GM18519 (cell line): Measurements from ENCODE around the gene CALM3.

Experiments
- ATAC-seq: cut with Tn5 transposase; IDR thresholded peaks from one replicate; pipeline ENCODE4 v1.9.1; 2021; ENCODE audit warnings: mild to moderate bottlenecking, moderate library complexity; ENCODE audit not compliant: unreplicated experiment, low FRiP score

Gene CALM3

DNA sequence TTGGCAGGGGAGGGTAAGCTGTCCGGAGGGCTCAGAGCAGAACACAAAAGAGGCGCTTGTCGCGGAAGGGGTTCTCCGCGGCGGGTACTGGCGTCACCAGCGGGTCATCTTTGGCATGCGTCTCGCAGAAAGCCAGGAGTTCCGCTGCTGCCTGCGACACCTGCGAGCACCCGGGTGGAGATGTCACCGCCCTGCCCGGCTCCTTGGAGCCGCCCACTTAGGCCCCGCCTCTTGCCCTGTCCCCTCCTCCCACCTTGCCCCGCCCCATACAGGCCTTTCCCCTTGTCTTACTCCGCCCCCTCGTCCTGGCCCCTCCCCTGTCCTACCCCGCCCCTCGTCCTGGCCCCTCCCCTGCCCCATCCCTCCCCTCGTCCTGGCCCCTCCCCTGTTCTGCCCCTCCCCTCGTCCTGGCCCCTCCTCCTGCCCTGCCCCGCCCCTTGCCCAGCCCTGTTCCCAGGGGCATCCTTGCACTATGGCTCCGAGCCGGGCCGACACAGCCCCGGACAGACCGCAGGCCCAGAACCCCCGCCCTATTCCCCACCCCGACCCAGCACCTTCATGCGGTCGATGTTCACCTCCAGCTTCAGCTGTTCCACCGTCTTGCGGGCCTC, 33.0 kb downstream of the CALM3 start:
- no peak for ATAC-seq

GRCh38 chr19:46634656-46635218, 33.6 kb downstream of the CALM3 start:
- no peak for ATAC-seq

DNA sequence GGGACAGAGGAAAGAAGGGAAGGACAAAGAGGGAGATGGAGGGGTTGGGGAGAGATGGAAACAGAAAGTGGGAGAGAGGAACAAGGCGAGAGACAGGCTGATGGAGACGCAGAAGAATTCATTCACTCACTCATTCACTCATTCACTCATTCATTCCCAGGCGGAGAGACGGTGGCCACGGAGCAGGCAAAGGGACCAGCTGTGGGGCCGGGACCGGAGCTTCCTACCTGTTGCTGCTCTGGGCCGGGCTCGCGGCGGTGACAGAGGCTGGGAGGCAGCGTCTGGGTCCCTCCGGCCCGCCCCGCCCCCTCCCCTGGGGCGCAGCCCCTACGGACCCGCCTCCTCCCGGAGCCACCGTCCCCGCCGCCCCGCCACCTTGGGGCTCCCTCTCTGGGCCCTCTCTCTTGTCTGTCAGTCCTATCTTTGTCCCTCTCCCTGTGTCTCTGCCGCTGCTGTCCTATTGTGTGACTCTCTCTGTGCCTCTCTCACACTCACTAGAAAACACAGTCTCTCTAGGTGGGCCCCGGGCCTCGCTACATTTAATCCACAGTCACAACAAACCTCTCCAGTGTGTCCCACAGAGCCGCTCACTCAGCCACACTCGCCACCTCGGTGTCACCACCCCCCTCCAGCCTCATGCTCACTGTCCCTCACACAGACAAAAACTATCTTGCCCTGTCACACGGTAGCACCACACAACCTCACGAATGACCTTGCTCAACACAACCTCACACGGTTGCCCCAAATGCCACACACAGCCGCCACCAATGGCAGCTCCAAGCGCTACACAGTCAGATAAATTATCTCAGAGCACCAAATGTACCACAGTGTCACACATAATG, 35.0 kb downstream of the CALM3 start, which contains the start of gene GNG8:
TSS of gene GNG8 (minus strand) at position 283 of the 842 bp plus-strand sequence. CDS start 1,520 bp downstream, outside the sequence.
- ATAC-seq = no peak

DNA sequence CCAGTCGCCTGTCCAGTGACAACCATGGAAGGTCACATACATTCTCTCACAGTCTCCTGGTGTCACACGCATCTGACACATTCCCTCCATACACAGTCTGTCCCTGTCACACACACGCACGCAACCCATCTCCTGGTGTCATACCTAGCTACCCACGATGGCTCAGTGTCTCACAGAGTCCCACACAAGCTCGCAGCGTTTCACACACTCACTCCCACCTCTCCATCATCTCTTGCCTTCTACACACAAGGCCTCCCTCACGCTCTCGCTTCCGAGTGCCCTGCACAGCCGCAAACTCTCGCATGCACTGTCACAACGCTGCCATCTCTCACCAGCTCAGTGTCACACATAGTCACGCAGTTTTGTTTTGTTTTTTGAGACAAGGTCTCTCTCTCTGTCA, 36.1 kb downstream of the CALM3 start:
- no peak for ATAC-seq

DNA sequence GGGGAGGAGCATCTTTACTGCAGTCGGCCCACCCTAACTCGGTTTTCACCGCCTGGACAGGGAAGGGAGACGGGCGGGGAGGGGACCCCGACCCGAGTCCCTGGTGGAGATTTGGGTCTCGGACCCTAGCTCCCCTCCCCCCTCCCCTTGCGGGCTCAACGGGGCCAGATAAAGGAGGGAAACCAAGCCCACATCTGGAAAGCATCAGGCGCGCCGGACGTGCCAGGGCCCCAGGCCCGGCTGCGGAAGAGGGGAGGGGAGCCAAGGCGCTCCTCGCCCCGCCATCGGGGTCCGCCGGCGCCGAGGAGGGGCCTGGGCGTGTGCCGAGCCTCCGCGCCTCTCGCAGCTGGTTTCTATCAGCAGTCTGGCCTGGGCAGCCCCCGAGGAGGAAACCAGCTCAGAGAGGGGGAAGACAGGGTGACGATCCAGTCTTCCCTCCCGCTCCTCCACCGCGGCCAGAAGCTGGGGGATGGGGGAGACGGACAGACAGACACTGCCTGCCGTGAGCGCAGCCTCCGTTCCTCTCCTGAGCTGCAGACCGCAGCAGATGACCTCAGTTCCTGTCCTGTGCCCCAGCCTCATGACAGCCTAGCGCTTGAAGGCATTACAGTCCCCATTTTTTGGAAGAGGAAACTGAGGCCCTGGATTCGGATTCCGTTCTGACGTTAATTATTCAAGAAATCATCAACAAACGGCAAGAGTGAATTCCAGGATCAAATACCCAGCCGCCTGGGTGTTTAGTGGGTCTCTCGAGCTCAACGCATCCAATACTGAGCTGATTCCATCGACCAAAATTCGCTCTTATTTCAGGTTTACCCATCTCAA, 38.4 kb downstream of the CALM3 start:
- no peak for ATAC-seq

DNA sequence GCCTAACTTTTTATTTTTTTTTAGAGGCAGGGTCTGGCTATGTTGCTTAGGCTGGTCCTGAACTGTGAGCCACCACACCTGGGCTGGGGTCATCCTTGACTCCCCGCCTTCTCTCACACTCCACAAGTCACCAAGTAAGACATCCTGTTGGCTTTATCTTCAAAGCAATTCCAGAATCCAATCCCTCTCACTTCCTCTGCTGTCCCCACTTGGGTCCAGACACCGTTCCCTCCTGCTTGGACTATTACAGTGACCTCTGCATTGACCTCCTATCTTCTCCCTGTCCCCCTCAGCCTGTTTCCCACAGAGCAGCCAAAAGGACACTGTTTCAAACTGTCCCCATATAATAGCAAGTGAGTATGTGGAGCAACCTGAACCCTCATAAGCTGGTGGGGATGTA, 39.5 kb downstream of the CALM3 start:
- ATAC-seq = no peak

- ATAC-seq = no peak
Measured at GRCh38 chr19:46644720-46645119, 43.6 kb downstream of the CALM3 start.

DNA sequence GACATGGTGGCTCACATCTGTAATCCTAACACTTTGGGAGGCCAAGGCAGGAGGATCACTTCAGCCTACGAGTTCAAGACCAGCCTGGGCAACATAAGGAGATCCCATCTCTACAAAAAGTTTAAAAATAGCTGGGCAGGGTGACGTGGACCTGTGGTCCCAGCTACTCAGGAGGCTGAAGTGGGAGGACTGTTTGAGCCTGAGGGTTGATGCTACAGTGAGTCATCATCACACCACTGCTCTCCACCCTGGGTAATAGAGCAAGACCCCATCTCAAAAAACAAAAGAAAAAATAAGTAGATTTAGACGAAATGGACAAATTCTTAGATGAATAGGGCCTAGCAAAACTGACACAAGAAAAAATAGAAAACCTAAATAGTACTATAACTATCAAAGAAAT, 45.3 kb downstream of the CALM3 start:
- no peak for ATAC-seq

DNA sequence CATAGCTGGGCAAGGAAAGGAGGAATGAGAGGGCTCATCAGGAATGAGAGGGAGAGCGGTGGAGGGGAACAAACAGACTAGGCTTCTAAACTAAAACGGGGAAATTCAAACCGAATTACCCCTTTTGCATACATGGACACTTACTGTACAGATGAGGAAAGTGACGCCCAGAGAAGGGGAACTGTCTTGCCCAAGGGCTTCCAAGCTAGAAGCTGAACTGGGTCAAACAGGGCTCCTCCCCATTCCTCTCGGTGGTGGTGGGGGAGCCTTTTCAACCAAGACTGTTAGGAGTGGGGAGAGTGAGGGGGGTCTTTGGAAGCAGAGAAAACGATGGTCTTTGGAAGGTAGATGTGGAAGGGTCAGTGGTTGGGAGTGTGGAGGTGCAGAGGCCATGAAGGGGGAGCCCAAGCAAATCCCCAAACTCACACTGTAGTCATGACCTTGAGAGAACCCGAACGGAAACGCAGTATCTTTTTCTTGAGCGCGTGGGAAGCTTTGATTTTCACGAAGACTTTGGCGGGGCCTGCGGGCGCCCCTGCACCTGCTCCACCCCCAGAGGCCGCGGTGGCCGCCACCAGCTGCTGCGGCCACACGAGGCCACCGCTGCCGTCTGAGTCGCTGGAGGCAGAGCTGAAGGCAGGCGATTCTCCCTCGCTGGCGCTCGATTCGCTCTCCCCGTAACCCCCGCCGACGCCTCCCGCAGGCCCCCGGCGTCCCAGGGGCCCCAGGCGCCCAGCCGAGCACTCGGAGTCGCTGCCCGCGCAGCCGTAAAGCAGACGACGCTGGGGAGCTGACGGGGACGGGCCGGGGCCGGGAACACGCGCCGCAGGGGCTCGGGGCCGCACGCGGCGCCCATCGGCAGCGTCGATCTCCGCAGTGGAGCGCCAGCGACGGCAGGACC, 47.2 kb downstream of the CALM3 start:
- no peak for ATAC-seq

DNA sequence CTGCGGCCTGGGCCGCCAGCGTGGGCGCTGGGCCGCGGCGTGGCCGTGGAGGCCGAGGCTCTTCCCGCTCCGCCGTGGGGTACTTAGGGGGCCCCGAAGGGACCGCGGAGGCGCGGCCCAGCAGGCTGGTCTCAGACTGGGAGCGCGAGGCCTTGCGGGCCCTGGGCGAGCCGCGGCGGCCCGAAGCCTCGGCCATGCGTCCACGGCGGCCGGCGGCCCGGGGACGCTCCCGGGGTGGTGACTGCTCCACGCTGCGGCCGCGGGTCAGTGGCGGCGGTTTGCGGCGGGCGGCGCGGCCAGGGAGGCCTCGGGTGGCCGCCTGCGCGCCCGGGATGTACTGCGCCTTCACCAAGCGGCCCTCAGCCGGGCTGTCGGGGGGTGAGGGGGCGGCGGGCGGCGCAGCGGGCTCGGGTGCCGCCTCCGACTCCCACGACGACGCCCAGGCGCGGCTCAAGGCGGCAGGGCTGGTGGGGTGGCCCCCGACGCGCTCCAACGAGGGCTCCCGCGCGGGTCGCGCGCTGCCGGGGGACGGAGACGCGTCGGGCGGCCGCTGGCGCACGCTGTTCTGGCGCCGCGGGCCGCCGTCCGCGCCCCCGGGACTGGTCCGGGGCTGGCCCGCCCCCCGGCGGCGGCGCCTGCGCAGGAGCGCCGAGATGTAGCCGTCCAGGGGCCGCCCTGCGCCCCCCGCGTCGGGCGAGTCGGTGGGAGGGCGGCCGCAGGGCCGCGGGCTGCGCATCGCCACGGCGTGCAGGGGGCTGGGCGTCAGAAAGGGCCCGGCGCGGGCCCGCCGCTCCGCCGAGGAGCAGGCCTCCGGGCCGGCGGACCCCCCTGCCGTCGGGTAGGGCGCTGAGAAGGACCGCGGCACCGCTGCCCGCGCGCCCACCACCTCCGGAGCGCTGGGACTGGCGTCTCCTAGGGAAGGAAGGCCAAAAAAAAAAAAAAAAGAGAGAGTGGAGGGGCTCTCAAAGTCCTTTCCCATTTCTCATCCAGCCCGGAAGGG, 48.1 kb downstream of the CALM3 start:
- ATAC-seq = no peak

DNA sequence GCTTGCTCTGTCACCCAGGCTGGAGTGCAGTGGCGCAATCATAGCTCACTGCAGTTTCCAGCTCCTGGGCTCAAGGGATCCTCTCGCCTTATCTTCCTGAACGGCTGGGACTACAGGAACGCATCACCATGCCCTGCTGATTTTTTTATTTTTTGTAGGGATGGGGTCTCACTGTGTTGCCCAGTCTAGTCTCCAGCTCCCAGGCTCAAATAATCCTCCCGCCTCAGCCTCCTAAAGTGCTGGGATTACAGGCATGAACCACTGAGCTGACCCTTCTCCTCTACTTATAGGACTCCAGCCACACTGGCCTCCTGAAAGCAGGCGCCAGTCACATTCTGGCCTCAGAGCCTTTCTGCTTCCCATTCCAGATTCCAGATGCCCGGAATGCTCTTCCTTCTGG, 49.3 kb downstream of the CALM3 start:
- no peak for ATAC-seq

DNA sequence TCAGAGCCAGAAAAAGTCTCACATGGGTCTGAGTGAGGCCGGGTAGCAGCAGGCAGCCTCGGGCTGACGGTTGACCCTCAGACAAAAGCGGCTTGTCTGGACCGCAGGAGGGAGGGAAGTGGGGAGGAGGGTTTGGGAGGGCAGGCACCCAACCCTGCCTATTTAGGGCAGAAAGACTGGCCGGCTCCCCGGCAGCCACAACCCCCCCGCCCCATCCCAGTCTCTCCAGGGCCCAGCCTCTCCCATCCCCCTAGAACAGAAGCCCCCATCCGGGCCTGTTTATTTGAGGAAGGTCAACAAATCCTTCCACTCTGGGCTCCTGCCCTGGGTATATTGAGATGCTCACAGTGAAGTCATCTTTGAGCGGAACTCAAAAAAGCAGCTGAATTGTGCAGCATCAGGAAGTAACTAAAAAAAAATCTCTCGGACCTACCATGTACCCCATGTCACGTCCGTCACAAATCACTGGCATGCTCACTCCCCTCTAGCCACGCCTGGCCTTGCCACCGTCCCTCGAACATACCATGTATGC, 53.6 kb downstream of the CALM3 start:
- no peak for ATAC-seq

- no peak for ATAC-seq
Measured at GRCh38 chr19:46656541-46656940, 55.4 kb downstream of the CALM3 start.

DNA sequence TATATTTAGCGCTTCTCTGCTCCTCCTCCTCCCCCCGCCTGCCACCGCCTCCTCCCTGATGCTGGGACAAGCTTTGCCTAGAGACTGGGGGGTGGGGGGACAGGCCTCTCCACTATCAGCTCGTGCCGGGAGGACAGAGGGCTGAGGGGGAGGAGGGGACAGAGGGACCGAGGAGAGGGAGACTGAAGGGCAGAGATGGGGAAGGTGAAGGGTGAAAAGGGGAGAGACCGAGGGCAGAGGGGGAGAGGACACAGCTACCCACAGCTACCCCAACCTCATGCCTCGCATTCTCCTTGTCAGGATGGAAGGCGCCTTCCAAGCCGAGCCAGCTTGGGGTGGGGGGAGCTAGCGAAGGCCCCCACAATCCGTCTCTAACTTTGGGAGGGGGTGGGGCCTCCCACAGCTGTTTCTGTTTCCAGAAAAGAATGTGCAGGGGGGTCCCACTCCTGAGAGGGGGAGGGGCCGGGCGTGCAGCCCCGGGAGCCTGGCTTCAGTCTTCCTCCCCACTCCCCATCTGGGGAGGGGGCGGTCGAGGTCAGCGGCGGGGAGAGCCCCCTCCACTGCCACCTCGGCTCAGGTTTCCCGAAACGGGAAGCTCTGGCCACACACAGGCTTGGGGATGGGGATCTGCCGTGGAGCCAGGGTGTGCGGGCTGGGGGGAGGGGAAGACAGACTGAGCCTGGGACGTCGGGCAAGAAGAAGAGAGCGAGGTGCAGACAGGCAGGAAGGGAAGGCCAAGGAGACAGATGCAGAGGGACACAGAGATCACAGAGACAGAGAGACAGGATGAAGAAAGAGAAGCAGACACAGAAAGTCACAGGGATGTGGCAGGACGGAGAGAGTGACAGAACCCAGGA, 58.2 kb downstream of the CALM3 start:
- ATAC-seq = no peak

GRCh38 chr19:46660008-46660517, 58.9 kb downstream of the CALM3 start:
- no peak for ATAC-seq
